Measurements from ENCODE around the gene FAM20C.

The FAM20C gene

GRCh38 chr7:170551-171363, 21.6 kb upstream of the FAM20C start:
- H3K9me3 ChIP-seq: no peaks in the 10 kb centered on the region
- TF ChIP-seq CTCF (IDR thresholded peaks at IDR 0.05): no peak

GRCh38 chr7:171364-171904, 20.9 kb upstream of the FAM20C start:
- H3K36me3 ChIP-seq: no peaks in the 10 kb centered on the region
- TF ChIP-seq CTCF (IDR thresholded peaks at IDR 0.05): no peak
- no peaks in the 10 kb centered on the region for H3K27me3 ChIP-seq
- peaks cover 12% of the 10 kb centered on the region in 2 experiments for H3K4me1 ChIP-seq (ENCODE audit: control insufficient read depth in 1 of 2, insufficient read depth in 1 of 2, low read depth in 1 of 2, low read length in 1 of 2)
- H3K4me3 ChIP-seq (ENCODE audit: low read depth in 1 of 2, low read length in 1 of 2): no peak overlapping the region
- H3K27ac ChIP-seq: no peak overlapping the region
- H3K9me3 ChIP-seq: no peaks in the 10 kb centered on the region

More at GRCh38 chr7:170551-171363, 21.6 kb upstream of the FAM20C start:
- H3K27me3 ChIP-seq: no peaks in the 10 kb centered on the region
- no peak overlapping the region for H3K4me3 ChIP-seq (ENCODE audit: low read depth in 1 of 2, low read length in 1 of 2)
- H3K27ac ChIP-seq: no peak overlapping the region
- peaks cover 14 to 16% of the 10 kb centered on the region in 2 experiments for H3K4me1 ChIP-seq (ENCODE audit: control insufficient read depth in 1 of 2, insufficient read depth in 1 of 2, low read depth in 1 of 2, low read length in 1 of 2)
- no peaks in the 10 kb centered on the region for H3K36me3 ChIP-seq

- Histone ChIP-seq H3K36me3 (no peaks in the 10 kb centered on the region), H3K27ac (no peak overlapping the region), H3K4me3 (ENCODE audit: low read depth in 1 of 2, low read length in 1 of 2) (no peak overlapping the region), H3K9me3 (no peaks in the 10 kb centered on the region), H3K4me1 (ENCODE audit: control insufficient read depth in 1 of 2, insufficient read depth in 1 of 2, low read depth in 1 of 2, low read length in 1 of 2) (peaks cover 6% of the 10 kb centered on the region in 2 experiments), H3K27me3 (no peaks in the 10 kb centered on the region)
- TF ChIP-seq CTCF (IDR thresholded peaks at IDR 0.05): no peak
These were observed 20.4 kb upstream of the FAM20C start for GRCh38 chr7:171912-172515.

DNA sequence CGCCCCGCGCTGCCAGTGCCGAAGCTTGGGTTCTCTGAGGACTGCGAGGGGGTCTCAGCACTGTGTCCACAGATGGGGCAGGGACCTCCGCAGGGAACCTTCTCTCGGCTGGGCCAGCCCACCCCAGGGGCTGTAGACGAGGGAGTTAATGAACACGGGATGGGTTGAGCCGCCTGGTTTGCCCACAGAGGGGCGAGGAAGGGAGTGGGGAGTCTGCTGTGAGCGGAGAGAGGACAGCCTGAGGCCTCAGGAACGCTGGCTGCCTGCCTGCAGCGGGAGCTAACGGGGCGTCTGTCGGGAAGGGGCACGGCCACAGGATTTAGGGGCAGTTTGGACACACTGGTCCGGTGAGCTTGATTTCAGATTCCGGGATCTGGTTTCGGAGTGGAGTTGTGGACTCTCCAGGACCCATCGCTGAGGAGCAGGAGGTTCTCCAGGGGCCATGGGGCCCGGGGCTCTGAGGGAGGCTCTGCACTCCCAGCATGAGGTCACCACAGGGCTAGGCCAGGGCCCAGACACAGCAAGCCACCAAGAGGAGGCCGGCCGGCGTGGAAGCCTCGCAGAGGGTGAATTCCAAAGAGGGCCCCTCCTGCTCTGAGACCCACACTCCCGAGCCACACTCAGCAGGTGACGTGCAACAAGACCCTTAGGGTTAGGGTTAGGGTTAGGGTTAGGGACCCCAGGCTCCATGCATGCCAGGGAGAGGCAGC, 19.0 kb upstream of the FAM20C start:
- no peaks in the 10 kb centered on the region for H3K36me3 ChIP-seq
- H3K4me3 ChIP-seq (ENCODE audit: low read depth in 1 of 2, low read length in 1 of 2): no peak overlapping the region
- no peak for TF ChIP-seq CTCF (IDR thresholded peaks at IDR 0.05)
- no peak overlapping the region for H3K27ac ChIP-seq
- H3K9me3 ChIP-seq: no peaks in the 10 kb centered on the region
- H3K27me3 ChIP-seq: no peaks in the 10 kb centered on the region
- H3K4me1 ChIP-seq (ENCODE audit: control insufficient read depth in 1 of 2, insufficient read depth in 1 of 2, low read depth in 1 of 2, low read length in 1 of 2): no peaks in the 10 kb centered on the region

GRCh38 chr7:174716-175115, 17.7 kb upstream of the FAM20C start:
- H3K27me3 ChIP-seq: no peaks in the 10 kb centered on the region
- H3K27ac ChIP-seq: no peak overlapping the region

More at GRCh38 chr7:174716-175115, 17.7 kb upstream of the FAM20C start:
- H3K4me1 ChIP-seq (ENCODE audit: control insufficient read depth in 1 of 2, insufficient read depth in 1 of 2, low read depth in 1 of 2, low read length in 1 of 2): no peaks in the 10 kb centered on the region
- no peak for TF ChIP-seq CTCF (IDR thresholded peaks at IDR 0.05)
- no peaks in the 10 kb centered on the region for H3K9me3 ChIP-seq
- no peak overlapping the region for H3K4me3 ChIP-seq (ENCODE audit: low read depth in 1 of 2, low read length in 1 of 2)
- no peaks in the 10 kb centered on the region for H3K36me3 ChIP-seq
